ENCODE measurements around the gene RBMX2.

- TF ChIP-seq EZH2 (IDR thresholded peaks at IDR 0.05; ENCODE audit: borderline replicate concordance, low read depth, low read length, severe bottlenecking) (no peak), CTCF (IDR thresholded peaks at IDR 0.05; ENCODE audit: borderline replicate concordance, extremely low read depth, low read length, poor library complexity, severe bottlenecking) (no peak)
Measured at GRCh38 chrX:130419263-130419662, 17.5 kb downstream of the RBMX2 start.

Measured in DND-41 (cell line).